Activated CD4-positive, alpha-beta memory T cell treated with anti-CD3 and anti-CD28 coated beads, Interleukin-2, amount 10 ng/mL, durations not matched to agents 7 days and 5 days (primary cell): Measurements from ENCODE around the gene ASCL5. TPM values are rescaled to one million over a fixed set of nuclear protein-coding genes. Genes with fewer than 3 reads are reported as not detected.

Source experiments
- CTCF ChIA-PET: fragments of 350-600 bp; sonication (Branson Sonifier 250); formaldehyde crosslinking; loops from one replicate; lab custom pipeline; 2021; ENCODE audit warnings: antibody characterized with exemption, inconsistent platforms; lab: Charles Lee
- POLR2A ChIA-PET: fragments of 350-600 bp; sonication (Branson Sonifier 250); formaldehyde crosslinking; loops from one replicate; lab custom pipeline; 2021; ENCODE audit warnings: antibody characterized with exemption; lab: Charles Lee
- DNase-seq: peaks from one replicate; pipeline ENCODE4 v3.0.0-alpha.2; 2020
- H3K27ac Mint-ChIP-seq: one replicate; pipeline ENCODE4 v1.8.0; 2021; ENCODE audit warnings: mild to moderate bottlenecking, mixed read lengths
- H3K27me3 Mint-ChIP-seq: one replicate; pipeline ENCODE4 v1.8.0; 2021; ENCODE audit warnings: mixed read lengths
- H3K36me3 Mint-ChIP-seq: one replicate; pipeline ENCODE4 v1.8.0; 2021; ENCODE audit warnings: low read depth, mixed read lengths
- H3K4me1 Mint-ChIP-seq: one replicate; pipeline ENCODE4 v1.8.0; 2021; ENCODE audit warnings: mixed read lengths
- H3K4me3 Mint-ChIP-seq: one replicate; pipeline ENCODE4 v1.8.0; 2021; ENCODE audit warnings: mild to moderate bottlenecking, mixed read lengths
- H3K9me3 Mint-ChIP-seq: one replicate; pipeline ENCODE4 v1.8.0; 2021; ENCODE audit warnings: mixed read lengths
- total RNA-seq, 2 experiments: library from RNA; stranded (reverse); gene quantifications; one replicate each; pipeline ENCODE4 v1.2.3, GENCODE V29; 2021

ASCL5 gene
- total RNA-seq, 2 experiments from 2014 or later, result not detected

DNA sequence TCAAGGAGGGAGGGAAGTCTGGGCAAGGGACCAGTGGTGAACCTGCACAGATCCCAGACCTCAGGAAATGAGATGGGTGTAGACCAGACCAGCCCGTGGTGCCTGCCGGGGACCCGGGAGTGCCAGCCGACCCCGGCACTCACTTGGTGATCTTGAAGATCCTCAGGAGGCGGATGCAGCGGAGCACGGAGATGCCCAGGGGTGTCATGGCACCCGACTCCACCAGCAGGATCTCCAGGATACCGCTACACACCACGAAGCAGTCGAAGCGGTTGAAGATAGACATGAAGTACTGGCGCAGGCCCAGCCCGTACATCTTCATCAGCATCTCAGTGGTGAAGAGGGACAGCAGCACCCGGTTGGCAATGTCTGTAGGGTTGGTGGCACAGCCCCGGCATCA, 49.2 kb downstream of the ASCL5 start:
- no peak overlapping the region for H3K27ac Mint-ChIP-seq
- no peaks in the 10 kb centered on the region for H3K4me1 Mint-ChIP-seq
- DNase-seq, result no peak
- no peaks in the 10 kb centered on the region for H3K9me3 Mint-ChIP-seq
- H3K4me3 Mint-ChIP-seq, result no peak overlapping the region
- H3K36me3 Mint-ChIP-seq, result no peaks in the 10 kb centered on the region
- peaks cover 11% of the 10 kb centered on the region for H3K27me3 Mint-ChIP-seq
- ChIA-PET CTCF (interaction anchor here (0.7 kb wide), 1 partner anchor 71 kb away, joined by 5 read pairs; no protein-coding TSS in a partner anchor), POLR2A (no interaction called here)

DNA sequence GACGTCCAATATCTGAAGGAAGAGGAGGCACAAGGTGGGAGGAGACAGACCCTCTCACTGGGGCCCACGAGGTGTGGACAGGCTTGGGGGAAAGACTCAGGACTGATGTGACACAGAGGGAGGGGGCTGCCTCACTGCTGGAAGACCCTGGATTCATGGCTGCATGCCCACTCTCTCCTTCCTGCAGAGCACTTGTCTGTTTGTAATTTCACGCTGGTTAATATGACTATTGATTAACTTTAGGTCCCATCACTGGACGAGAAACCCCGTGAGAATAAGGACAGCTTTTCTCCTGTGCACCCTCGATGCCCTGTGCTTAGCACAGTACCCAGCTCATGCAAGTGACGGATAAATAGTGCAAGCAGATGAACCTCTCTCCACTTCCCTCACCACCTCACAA, 49.9 kb downstream of the ASCL5 start:
- H3K36me3 Mint-ChIP-seq, result no peaks in the 10 kb centered on the region
- H3K4me3 Mint-ChIP-seq, result no peak overlapping the region
- ChIA-PET POLR2A (no interaction called here), CTCF (no interaction called here)
- no peak for DNase-seq
- H3K27me3 Mint-ChIP-seq, result peaks cover 10% of the 10 kb centered on the region
- no peaks in the 10 kb centered on the region for H3K4me1 Mint-ChIP-seq
- H3K9me3 Mint-ChIP-seq, result no peaks in the 10 kb centered on the region
- no peak overlapping the region for H3K27ac Mint-ChIP-seq

- Mint-ChIP-seq H3K36me3 (no peaks in the 10 kb centered on the region), H3K9me3 (no peaks in the 10 kb centered on the region), H3K4me1 (no peaks in the 10 kb centered on the region), H3K27me3 (peaks cover 15% of the 10 kb centered on the region), H3K27ac (no peak overlapping the region), H3K4me3 (no peak overlapping the region)
- DNase-seq, result no peak
- ChIA-PET POLR2A (no interaction called here), CTCF (no interaction called here)
These were observed 50.9 kb downstream of the ASCL5 start for GRCh38 chr1:201076092-201076491.

DNA sequence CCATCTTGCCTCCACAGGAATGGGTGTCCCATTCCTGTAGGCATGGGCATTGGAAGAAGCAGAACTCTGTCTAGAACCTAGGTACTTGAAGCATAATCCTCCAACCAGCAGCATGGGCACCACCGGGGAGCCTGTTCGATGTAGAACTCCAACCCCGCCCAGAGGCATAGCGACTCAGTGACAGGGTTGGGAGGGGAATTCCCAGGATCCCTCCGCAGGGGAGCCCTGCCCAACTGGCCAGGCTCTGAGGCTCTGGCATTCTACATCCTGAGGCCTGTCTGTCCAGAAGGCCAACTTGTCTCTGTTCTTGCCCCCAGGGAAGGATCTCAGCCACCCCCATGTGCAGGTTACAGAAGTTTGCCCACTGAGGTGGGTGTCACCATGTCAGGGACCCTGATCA, 53.0 kb downstream of the ASCL5 start:
- Mint-ChIP-seq H3K36me3 (no peaks in the 10 kb centered on the region), H3K4me1 (no peaks in the 10 kb centered on the region), H3K27me3 (peaks cover 15% of the 10 kb centered on the region), H3K9me3 (no peaks in the 10 kb centered on the region), H3K27ac (no peak overlapping the region), H3K4me3 (no peak overlapping the region)
- ChIA-PET POLR2A (no interaction called here), CTCF (no interaction called here)
- no peak for DNase-seq

DNA sequence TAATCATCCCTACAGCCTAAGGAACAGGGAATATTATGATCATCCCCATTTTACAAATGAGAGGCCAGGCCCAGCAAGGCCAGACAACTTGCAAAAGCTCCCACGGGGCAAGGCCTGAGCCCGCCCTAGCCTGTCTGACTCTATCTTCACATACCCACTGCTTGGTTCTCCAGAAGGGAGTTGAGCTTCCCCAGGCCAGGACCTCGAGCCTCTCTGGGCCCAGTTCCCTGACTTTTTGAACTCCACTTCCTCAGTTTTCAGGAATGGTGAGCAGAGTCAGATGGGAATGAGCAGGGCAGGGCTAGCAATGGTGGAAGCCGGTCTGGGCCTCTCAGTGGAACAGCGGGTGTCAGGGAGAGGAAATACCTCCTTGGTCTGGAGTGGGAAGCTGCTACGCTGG, 54.1 kb downstream of the ASCL5 start:
- H3K4me3 Mint-ChIP-seq, result no peak overlapping the region
- ChIA-PET CTCF (interaction anchor here (1.1 kb wide), 1 partner anchor 101 kb away, joined by 3 read pairs; no protein-coding TSS in a partner anchor), POLR2A (no interaction called here)
- peaks cover 17% of the 10 kb centered on the region for H3K27me3 Mint-ChIP-seq
- H3K36me3 Mint-ChIP-seq, result no peaks in the 10 kb centered on the region
- H3K9me3 Mint-ChIP-seq, result no peaks in the 10 kb centered on the region
- no peak for DNase-seq
- H3K27ac Mint-ChIP-seq, result no peak overlapping the region
- no peaks in the 10 kb centered on the region for H3K4me1 Mint-ChIP-seq

GRCh38 chr1:201072149-201072548, 54.8 kb downstream of the ASCL5 start:
- ChIA-PET CTCF (interaction anchor here (1.1 kb wide), 1 partner anchor 100 kb away, joined by 3 read pairs; no protein-coding TSS in a partner anchor), POLR2A (no interaction called here)
- H3K27ac Mint-ChIP-seq, result no peak overlapping the region
- H3K36me3 Mint-ChIP-seq, result no peaks in the 10 kb centered on the region
- no peaks in the 10 kb centered on the region for H3K4me1 Mint-ChIP-seq
- peaks cover 17% of the 10 kb centered on the region for H3K27me3 Mint-ChIP-seq
- DNase-seq, result no peak
- no peak overlapping the region for H3K4me3 Mint-ChIP-seq
- H3K9me3 Mint-ChIP-seq, result no peaks in the 10 kb centered on the region

GRCh38 chr1:201069636-201070035, 57.3 kb downstream of the ASCL5 start:
- Mint-ChIP-seq H3K9me3 (no peaks in the 10 kb centered on the region), H3K27ac (no peak overlapping the region), H3K27me3 (peaks cover 18% of the 10 kb centered on the region), H3K4me3 (no peak overlapping the region), H3K36me3 (no peaks in the 10 kb centered on the region), H3K4me1 (no peaks in the 10 kb centered on the region)
- CTCF ChIA-PET, result no interaction called here
- DNase-seq, result no peak
- POLR2A ChIA-PET, result no interaction called here

DNA sequence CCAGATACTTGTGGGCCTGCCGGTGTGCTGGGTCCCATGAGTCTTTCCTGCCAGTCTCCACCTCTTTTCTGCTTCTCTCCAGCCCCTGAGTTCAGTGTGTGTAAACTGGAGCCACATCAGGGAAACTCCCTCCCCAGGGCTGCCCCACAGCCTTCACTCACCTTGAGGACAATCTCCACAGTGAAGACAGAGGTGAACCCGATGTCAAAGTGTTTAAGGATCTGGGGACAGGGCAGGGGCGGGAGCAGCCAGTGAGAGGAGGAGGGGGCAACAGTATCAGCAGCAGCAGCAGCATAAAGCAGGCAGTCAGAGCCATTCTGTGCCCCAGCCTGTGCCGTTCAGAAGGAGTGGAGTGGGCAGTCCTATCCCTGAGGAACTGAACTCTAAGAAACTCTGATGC, 58.0 kb downstream of the ASCL5 start:
- CTCF ChIA-PET, result no interaction called here
- H3K4me3 Mint-ChIP-seq, result no peak overlapping the region
- no peaks in the 10 kb centered on the region for H3K4me1 Mint-ChIP-seq
- H3K9me3 Mint-ChIP-seq, result no peaks in the 10 kb centered on the region
- H3K27me3 Mint-ChIP-seq, result peaks cover 21% of the 10 kb centered on the region
- DNase-seq, result no peak
- POLR2A ChIA-PET, result no interaction called here
- no peak overlapping the region for H3K27ac Mint-ChIP-seq
- no peaks in the 10 kb centered on the region for H3K36me3 Mint-ChIP-seq

GRCh38 chr1:201066986-201067385, 60.0 kb downstream of the ASCL5 start:
- Mint-ChIP-seq H3K9me3 (no peaks in the 10 kb centered on the region), H3K36me3 (no peaks in the 10 kb centered on the region), H3K4me1 (no peaks in the 10 kb centered on the region), H3K27me3 (peaks cover 22% of the 10 kb centered on the region), H3K27ac (no peak overlapping the region), H3K4me3 (no peak overlapping the region)
- ChIA-PET POLR2A (interaction anchor here (0.5 kb wide), 1 partner anchor 70 kb away, joined by 3 read pairs; no protein-coding TSS in a partner anchor), CTCF (no interaction called here)
- DNase-seq, result no peak

GRCh38 chr1:201065686-201066085, 61.3 kb downstream of the ASCL5 start:
- H3K27ac Mint-ChIP-seq, result no peak overlapping the region
- H3K27me3 Mint-ChIP-seq, result peaks cover 17% of the 10 kb centered on the region
- H3K4me1 Mint-ChIP-seq, result no peaks in the 10 kb centered on the region
- no peak for DNase-seq
- H3K36me3 Mint-ChIP-seq, result no peaks in the 10 kb centered on the region
- POLR2A ChIA-PET, result no interaction called here
- H3K4me3 Mint-ChIP-seq, result no peak overlapping the region
- CTCF ChIA-PET, result no interaction called here
- no peaks in the 10 kb centered on the region for H3K9me3 Mint-ChIP-seq

DNA sequence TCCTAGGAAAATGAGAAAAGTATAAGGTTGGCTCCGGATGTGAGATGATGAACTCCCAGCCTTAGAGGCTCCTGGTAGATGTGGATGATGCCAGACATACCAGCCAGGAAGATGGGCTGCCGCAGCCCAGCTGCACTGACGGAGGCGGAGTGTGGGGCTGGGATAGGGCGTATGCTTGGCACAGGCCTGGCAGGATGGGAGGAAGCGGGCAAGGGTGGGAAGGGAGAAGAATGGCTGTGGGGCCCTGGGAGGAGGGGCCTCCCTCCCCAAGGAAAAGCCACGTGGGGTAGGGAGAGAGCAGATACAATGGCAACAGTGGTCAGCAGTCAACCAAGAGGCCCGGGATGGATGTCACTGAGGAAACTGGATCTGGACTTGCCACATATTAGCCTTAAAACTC, 62.2 kb downstream of the ASCL5 start:
- no peaks in the 10 kb centered on the region for H3K4me1 Mint-ChIP-seq
- no peak for DNase-seq

More for the DNA sequence above, 62.2 kb downstream of the ASCL5 start:
- no peaks in the 10 kb centered on the region for H3K9me3 Mint-ChIP-seq
- H3K27me3 Mint-ChIP-seq, result peaks cover 18% of the 10 kb centered on the region
- no peak overlapping the region for H3K4me3 Mint-ChIP-seq
- H3K36me3 Mint-ChIP-seq, result no peaks in the 10 kb centered on the region
- POLR2A ChIA-PET, result no interaction called here
- no peak overlapping the region for H3K27ac Mint-ChIP-seq
- CTCF ChIA-PET, result interaction anchor here (0.5 to 0.6 kb wide), 2 partner anchors 126 to 161 kb away, joined by 3 to 4 read pairs; no protein-coding TSS in a partner anchor

Other genes starting within 250 kb of the ASCL5 start
- under 1 TPM in 1 of 2 experiments, not detected in 1; 0.45 TPM for gene INAVA, start 232.3 kb downstream of the ASCL5 start, total RNA-seq
- gene KIF21B, start 103.5 kb downstream of the ASCL5 start, total RNA-seq, result 100 to 1,000 TPM; 175 to 180 TPM
- not detected for gene CACNA1S, start 14.8 kb downstream of the ASCL5 start, total RNA-seq
- 10 to 100 TPM; 16.8 to 19.8 TPM for gene TMEM9, start 27.3 kb upstream of the ASCL5 start, total RNA-seq
- not detected for gene IGFN1, start 63.6 kb upstream of the ASCL5 start, total RNA-seq
- not detected for gene PKP1, start 156.3 kb upstream of the ASCL5 start, total RNA-seq